GM12878 (cell line): ENCODE data around the gene CASR. TPM values are rescaled to one million over a fixed set of nuclear protein-coding genes. Genes with fewer than 3 reads are reported as not detected.
A peak's percentile ranks its signal among the peaks of the same experiment; 100 is the strongest.

ENCODE experiments used
- ATAC-seq: fragments of 200-7000 bp; cut with Tn5 transposase; 3 replicates; pipeline ENCODE4 v1.9.1; 2020; ENCODE audit warnings: mild to moderate bottlenecking, moderate library complexity
- BruUV-seq: library from RNA; stranded (reverse); fragments of 400-500 nt; replicated peaks from 2 replicates; lab custom pipeline; 2021; lab: Mats Ljungman, UMichigan
- CTCF ChIA-PET: fragments of 300-600 bp; sonication (Branson Sonifier 250); formaldehyde crosslinking; extraction: SDS; loops from one replicate; lab custom pipeline; 2021; ENCODE audit warnings: inconsistent platforms; lab: Yijun Ruan, JAX
- POLR2A ChIA-PET: fragments of 350-600 bp; formaldehyde crosslinking; extraction: SDS; loops from one replicate; lab custom pipeline; 2021; ENCODE audit warnings: inconsistent platforms; lab: Charles Lee
- RAD21 ChIA-PET: fragments of 300-600 bp; sonication (Branson Sonifier 250); formaldehyde crosslinking; loops from one replicate; lab custom pipeline; 2023; ENCODE audit warnings: antibody characterized with exemption; ENCODE audit not compliant: unreplicated experiment; lab: Charles Lee
- SMC1A ChIA-PET: fragments of 300-600 bp; sonication (Branson Sonifier 250); formaldehyde crosslinking; loops from one replicate; lab custom pipeline; 2023; ENCODE audit not compliant: unreplicated experiment, uncharacterized antibody; lab: Charles Lee
- DNase-seq: peaks from one replicate; pipeline ENCODE4 v3.0.0-alpha.2; 2011; ENCODE audit warnings: low read depth, low spot score
- FAIRE-seq: peaks from 3 replicates; lab custom pipeline; 2011; peaks lifted over from hg19 to GRCh38; lab: Jason Lieb, UNC
- H2AFZ ChIP-seq: 2 replicates; pipeline ENCODE4 v1.6.0; 2011; ENCODE audit warnings: low read depth, low read length, control low read depth; ENCODE audit not compliant: control insufficient read depth
- H3K27ac ChIP-seq: 2 replicates; pipeline ENCODE4 v1.5.1; 2011; ENCODE audit warnings: control low read depth; ENCODE audit not compliant: control insufficient read depth, insufficient read depth
- H3K27me3 ChIP-seq, 2 experiments: replicated peaks in 1 of 2; 2 replicates each; pipeline versions ENCODE4 v1.6.0 to v1.6.1; 2011; ENCODE audit warnings: low read length in 1 of 2; ENCODE audit not compliant: control insufficient read depth in 2 of 2, insufficient read depth in 2 of 2
- H3K36me3 ChIP-seq, 2 experiments: 2 replicates each; pipeline ENCODE4 v1.5.1; 2011; ENCODE audit warnings: low read length in 1 of 2; ENCODE audit not compliant: control insufficient read depth in 2 of 2, insufficient read depth in 2 of 2
- H3K4me1 ChIP-seq: 2 replicates; pipeline ENCODE4 v1.6.1; 2011; ENCODE audit warnings: mild to moderate bottlenecking, low read length, moderate library complexity, mixed read lengths; ENCODE audit not compliant: control insufficient read depth, insufficient read depth
- H3K4me2 ChIP-seq: 2 replicates; pipeline ENCODE4 v1.6.0; 2011; ENCODE audit warnings: control low read depth; ENCODE audit not compliant: control insufficient read depth, insufficient read depth
- H3K4me3 ChIP-seq: fragments of 200-600 bp; sonication (generic); 2 replicates; pipeline ENCODE4 v1.5.1; 2016
- H3K79me2 ChIP-seq: 2 replicates; pipeline ENCODE4 v1.6.0; 2011; ENCODE audit warnings: low read length; ENCODE audit not compliant: control insufficient read depth, insufficient read depth
- H3K9ac ChIP-seq: 2 replicates; pipeline ENCODE4 v1.8.0; 2011; ENCODE audit warnings: low read length, control low read depth, mixed read lengths; ENCODE audit not compliant: control insufficient read depth, insufficient read depth
- H3K9me3 ChIP-seq: replicated peaks from 3 replicates; pipeline ENCODE4 v1.5.1; 2011; ENCODE audit warnings: mild to moderate bottlenecking, low read length; ENCODE audit not compliant: control insufficient read depth, insufficient read depth
- H4K20me1 ChIP-seq: 2 replicates; pipeline ENCODE4 v1.6.0; 2011; ENCODE audit not compliant: control insufficient read depth, insufficient read depth
- BCL11A ChIP-seq: IDR thresholded peaks from 2 replicates; pipeline ENCODE4 v1.6.1; 2011; ENCODE audit warnings: low read depth, low read length
- BCL3 ChIP-seq: IDR thresholded peaks from 2 replicates; pipeline ENCODE4 v1.6.1; 2011; ENCODE audit warnings: borderline replicate concordance, low read depth, mild to moderate bottlenecking, moderate library complexity, low read length; ENCODE audit not compliant: insufficient read depth, poor library complexity, severe bottlenecking
- CHD4 ChIP-seq: fragments of 200-600 bp; sonication (generic); IDR thresholded peaks from 2 replicates; pipeline ENCODE4 v1.6.1; 2016; ENCODE audit warnings: mild to moderate bottlenecking
- E2F4 ChIP-seq: IDR thresholded peaks from 2 replicates; pipeline ENCODE4 v1.6.1; 2012; ENCODE audit warnings: low read depth, low read length, improper control_type of control experiment
- EP300 ChIP-seq, 2 experiments: fragments of 150-350 bp in 1 of 2; IDR thresholded peaks; 2 replicates each; pipeline ENCODE4 v1.6.1; 2011 to 2012; ENCODE audit warnings: low read depth in 2 of 2, low read length in 2 of 2, borderline replicate concordance in 1 of 2, improper control_type of control experiment in 1 of 2, inconsistent platforms in 1 of 2; ENCODE audit not compliant: control insufficient read depth in 1 of 2
- FOXK2 ChIP-seq: fragments of 450-650 bp; IDR thresholded peaks from 2 replicates; pipeline ENCODE4 v1.6.1; 2017; ENCODE audit warnings: mild to moderate bottlenecking, moderate library complexity
- FOXM1 ChIP-seq: IDR thresholded peaks from 2 replicates; pipeline ENCODE4 v1.6.1; 2012; ENCODE audit warnings: low read depth, mild to moderate bottlenecking, inconsistent platforms, low read length, moderate library complexity
- IRF3 ChIP-seq: fragments of 450-650 bp; IDR thresholded peaks from 2 replicates; pipeline ENCODE4 v1.6.1; 2014; ENCODE audit warnings: mild to moderate bottlenecking
- NFIC ChIP-seq: IDR thresholded peaks from 2 replicates; pipeline ENCODE4 v1.6.1; 2012; ENCODE audit warnings: low read depth, mild to moderate bottlenecking, inconsistent platforms, low read length, moderate library complexity
- NFXL1 ChIP-seq: fragments of 450-650 bp; IDR thresholded peaks from 2 replicates; pipeline ENCODE4 v1.6.1; 2017; ENCODE audit warnings: antibody characterized with exemption, mild to moderate bottlenecking, borderline replicate concordance
- NR2C2 ChIP-seq: IDR thresholded peaks from 2 replicates; pipeline ENCODE4 v1.6.1; 2011; ENCODE audit warnings: borderline replicate concordance, low read depth; ENCODE audit not compliant: control insufficient read depth, insufficient read length
- PAX8 ChIP-seq: fragments of 450-650 bp; IDR thresholded peaks from 2 replicates; pipeline ENCODE4 v1.6.1; 2017; ENCODE audit warnings: mild to moderate bottlenecking, moderate library complexity
- RAD51 ChIP-seq: fragments of 450-650 bp; IDR thresholded peaks from 2 replicates; pipeline ENCODE4 v1.6.1; 2016; ENCODE audit warnings: moderate library complexity, mild to moderate bottlenecking, inconsistent platforms
- RBBP5 ChIP-seq: fragments of 200-600 bp; sonication (generic); conservative IDR thresholded peaks from 2 replicates; pipeline ENCODE4 v1.6.1; 2016
- STAT3 ChIP-seq: IDR thresholded peaks from 2 replicates; pipeline ENCODE4 v1.6.1; 2011; ENCODE audit warnings: low read depth, low read length, improper control_type of control experiment
- WGBS: methylation state at CpG from one replicate; pipeline ENCODE4 v1.1.6; 2016; ENCODE audit warnings: low lambda C conversion rate; ENCODE audit not compliant: insufficient replicate concordance, insufficient coverage; ENCODE audit errors: missing lambda C conversion rate; 5-methylcytosine and 5-hydroxymethylcytosine counted together
- in situ Hi-C: fragments of 300-500 bp; cut with MboI; formaldehyde crosslinking; loops from 9 replicates; pipeline ENCODE4 v1.14.3; 2018; ENCODE audit warnings: mixed read lengths
- intact Hi-C: fragments of 100-400 bp; cut with micrococcal nuclease; formaldehyde crosslinking; loops from one replicate; pipeline ENCODE4 v1.14.2; 2022; ENCODE audit not compliant: unreplicated experiment
- polyA plus RNA-seq, 11 experiments: library from polyadenylated mRNA; depleted of rRNA in 4 of 11; unstranded in 6 of 11; stranded (reverse) in 5 of 11; fragments of >200 nt; fragmentation: Nextera tagmentation in 4 of 11; fragmentation: Illumina TruSeq in 1 of 11; extraction: Ambion mirVana in 4 of 11; extraction: Trizol in 1 of 11; gene quantifications; 1 replicate in 1 of 11; 2 replicates in 10 of 11; pipeline versions ENCODE4 v1.2.1 to v1.2.3, GENCODE V29; 2011 to 2016; ENCODE audit warnings: inconsistent platforms in 2 of 11, missing spikeins in 2 of 11, low read depth in 1 of 11
- total RNA-seq, 4 experiments: library from RNA; depleted of rRNA in 3 of 4; stranded (reverse); fragments of >200 nt in 3 of 4; fragmentation: Illumina TruSeq in 1 of 4; extraction: Trizol in 1 of 4; gene quantifications; 2 replicates each; pipeline versions ENCODE4 v1.2.1 to v1.2.3, GENCODE V29; 2013 to 2021
- TF ChIP-seq, protein P1 (sequence below): fragments of 450-650 bp; IDR thresholded peaks from 2 replicates; pipeline ENCODE4 v1.6.1; 2017; ENCODE audit warnings: borderline replicate concordance

The CASR gene
- total and polyA plus RNA-seq, 10 of the 15 experiments (the other 5 are each of a cell fraction or from before 2014, with no cell fraction given), result 0.04 to 0.37 (median 0.11) TPM

- peak in 1 of 2 experiments; percentile 29; a peak in 1 of 4 replicates for TF ChIP-seq EP300 (IDR thresholded peaks at IDR 0.05; ENCODE audit: borderline replicate concordance in 1 of 2, control insufficient read depth in 1 of 2, low read depth in 2 of 2, low read length in 2 of 2)
- TF ChIP-seq IRF3, result no peak
These were observed 85.0 kb downstream of the CASR start (continued) for GRCh38 chr3:122268257-122269024.

- H3K27ac ChIP-seq, result peak overlapping the region; percentile 38; the same call in 1 of the 2 replicates
- no peaks in the 10 kb centered on the region for H4K20me1 ChIP-seq
- ATAC-seq (peak; percentile 54), FAIRE-seq (no peak), DNase-seq (no peak)
- intact Hi-C loops, result loop anchor here (10.0 kb wide), 2 partner anchors 296 to 384 kb away; partner anchors contain the start of genes DTX3L and PARP9
- H3K4me1 ChIP-seq, result peaks cover 47% of the 10 kb centered on the region
- CTCF ChIA-PET, result interaction anchor here (1.1 to 2.6 kb wide), 7 partner anchors 10 to 273 kb away, joined by 3 to 13 read pairs (median 4); partner anchors contain the start of gene CSTA
- BruUV-seq, result TSS peak; percentile 69
- H3K9ac ChIP-seq, result no peak overlapping the region
- no peaks in the 10 kb centered on the region for H3K27me3 ChIP-seq
- SMC1A ChIA-PET, result interaction anchor here (1.0 to 3.9 kb wide), 13 partner anchors 9 to 168 kb away, joined by 3 to 30 read pairs (median 6); no protein-coding TSS in a partner anchor
- no peaks in the 10 kb centered on the region for H3K36me3 ChIP-seq
- peaks cover 5% of the 10 kb centered on the region; the same call in 2 of the 3 replicates for H3K9me3 ChIP-seq
- H2AFZ ChIP-seq, result no peak overlapping the region
- H3K4me3 ChIP-seq, result no peak overlapping the region
- POLR2A ChIA-PET, result interaction anchor here (0.8 to 0.9 kb wide), 3 partner anchors 17 to 249 kb away, joined by 3 read pairs; no protein-coding TSS in a partner anchor
- in situ Hi-C loops, result no loop called here
- WGBS, result 64% methylated on average over 2 of the region's 2 CpGs
- no peak overlapping the region for H3K4me2 ChIP-seq
- RAD21 ChIA-PET, result interaction anchor here (0.8 to 2.6 kb wide), 9 partner anchors 10 to 168 kb away, joined by 3 to 13 read pairs (median 5); no protein-coding TSS in a partner anchor
- no peaks in the 10 kb centered on the region for H3K79me2 ChIP-seq
- TF ChIP-seq CHD4 (no peak), STAT3 (no peak), NFIC (peak; percentile 65; the same call in 1 of the 2 replicates), FOXK2 (no peak), NFXL1 (no peak), RAD51 (no peak), E2F4 (no peak), PAX8 (0 out of 2 replicates have a peak, but pooled peaks have one; percentile 1), BCL11A (peak; percentile 4; the same call in 1 of the 2 replicates), BCL3 (no peak), NR2C2 (no peak), RBBP5 (no peak), FOXM1 (peak; percentile 7; the same call in 1 of the 2 replicates)
- TF ChIP-seq, protein P1, sequence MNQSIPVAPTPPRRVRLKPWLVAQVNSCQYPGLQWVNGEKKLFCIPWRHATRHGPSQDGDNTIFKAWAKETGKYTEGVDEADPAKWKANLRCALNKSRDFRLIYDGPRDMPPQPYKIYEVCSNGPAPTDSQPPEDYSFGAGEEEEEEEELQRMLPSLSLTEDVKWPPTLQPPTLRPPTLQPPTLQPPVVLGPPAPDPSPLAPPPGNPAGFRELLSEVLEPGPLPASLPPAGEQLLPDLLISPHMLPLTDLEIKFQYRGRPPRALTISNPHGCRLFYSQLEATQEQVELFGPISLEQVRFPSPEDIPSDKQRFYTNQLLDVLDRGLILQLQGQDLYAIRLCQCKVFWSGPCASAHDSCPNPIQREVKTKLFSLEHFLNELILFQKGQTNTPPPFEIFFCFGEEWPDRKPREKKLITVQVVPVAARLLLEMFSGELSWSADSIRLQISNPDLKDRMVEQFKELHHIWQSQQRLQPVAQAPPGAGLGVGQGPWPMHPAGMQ, result no peak
These were observed 85.6 kb downstream of the CASR start for GRCh38 chr3:122269045-122269444.
